ENCODE measurements around the gene TGFB2.

- TF ChIP-seq CTCF (IDR thresholded peaks at IDR 0.05; ENCODE audit: low read depth, low read length, missing input control) (no peak), TAF1 (conservative IDR thresholded peaks at IDR 0.05) (no peak), ZBTB33 (IDR thresholded peaks at IDR 0.05) (no peak), FOXA1 (IDR thresholded peaks at IDR 0.05) (no peak), EGR1 (IDR thresholded peaks at IDR 0.05; ENCODE audit: low read depth in 2 of 2) (no peak), ATF3 (IDR thresholded peaks at IDR 0.05) (no peak), SP1 (IDR thresholded peaks at IDR 0.05) (no peak), GABPA (IDR thresholded peaks at IDR 0.05 in 1 of 2, conservative IDR thresholded peaks at IDR 0.05 in 1 of 2) (no peak), YY1 (IDR thresholded peaks at IDR 0.05) (no peak), RAD21 (IDR thresholded peaks at IDR 0.05) (no peak), MAX (IDR thresholded peaks at IDR 0.05) (no peak)
Measured at GRCh38 chr1:218347723-218348627, 2.8 kb downstream of the TGFB2 start.

Data from liver (tissue), 3 donors.